HG02571 (cell line): ENCODE results near the gene KPNA4.

Experiments
- ATAC-seq: cut with Tn5 transposase; IDR thresholded peaks from one replicate; pipeline ENCODE4 v1.9.1; 2021; ENCODE audit warnings: mild to moderate bottlenecking, moderate library complexity; ENCODE audit not compliant: unreplicated experiment

The KPNA4 gene

DNA sequence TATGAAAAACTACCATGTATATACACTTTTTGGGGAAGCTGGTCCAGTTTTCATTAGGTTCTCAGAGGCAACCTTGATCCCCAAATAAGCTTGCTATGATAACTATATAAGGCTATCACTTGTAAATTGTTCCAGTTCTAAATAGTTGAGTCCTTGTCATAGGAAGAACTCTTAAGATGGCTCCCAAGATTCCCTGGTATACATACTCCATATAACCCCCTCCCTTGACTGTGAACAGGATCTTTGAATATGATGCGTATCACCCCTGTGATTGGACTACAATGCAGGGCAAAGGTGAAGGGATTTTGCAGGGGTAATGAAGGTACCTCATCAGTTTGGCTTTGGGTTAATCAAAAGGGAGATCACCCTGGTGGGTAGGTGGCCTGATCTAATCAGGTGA, 67.2 kb downstream of the KPNA4 start:
- no peak for ATAC-seq

DNA sequence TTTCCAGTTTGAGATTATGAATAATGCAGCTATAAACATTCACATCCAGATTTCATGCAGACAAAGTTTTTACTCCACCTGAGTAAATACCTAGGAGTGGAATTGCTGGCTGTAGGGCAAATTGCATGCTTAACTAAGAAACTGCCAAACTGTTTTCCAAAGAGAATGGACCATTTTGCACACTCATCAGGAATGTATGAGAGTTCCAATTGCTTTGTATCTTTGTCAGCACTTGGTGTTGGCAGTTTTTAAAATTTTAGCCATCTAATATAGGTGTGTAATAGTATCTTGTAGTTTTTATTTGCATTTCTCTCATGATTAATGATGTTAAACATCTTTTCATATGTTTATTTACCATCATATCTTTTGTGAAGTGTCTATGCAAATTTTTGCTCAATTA, 75.2 kb downstream of the KPNA4 start:
- no peak for ATAC-seq

DNA sequence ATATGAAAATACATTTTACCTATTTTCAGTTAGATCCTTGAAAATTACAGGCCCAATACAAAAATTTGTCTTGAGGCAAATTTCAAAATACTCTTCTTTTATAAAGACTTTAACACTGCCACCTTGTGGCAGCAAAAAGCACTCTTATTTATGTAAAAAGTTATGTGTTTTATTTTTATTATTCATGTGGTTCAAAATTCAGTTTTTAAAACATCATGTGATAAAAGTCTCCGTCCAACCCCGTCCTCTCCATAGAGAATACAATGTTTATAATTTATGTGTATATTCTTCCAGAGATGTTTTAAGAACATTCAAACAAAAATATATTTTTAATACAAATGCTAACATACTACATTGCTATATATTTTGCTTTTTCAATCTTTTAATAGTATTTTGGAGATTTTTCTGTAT, 78.9 kb downstream of the KPNA4 start:
- no peak for ATAC-seq

DNA sequence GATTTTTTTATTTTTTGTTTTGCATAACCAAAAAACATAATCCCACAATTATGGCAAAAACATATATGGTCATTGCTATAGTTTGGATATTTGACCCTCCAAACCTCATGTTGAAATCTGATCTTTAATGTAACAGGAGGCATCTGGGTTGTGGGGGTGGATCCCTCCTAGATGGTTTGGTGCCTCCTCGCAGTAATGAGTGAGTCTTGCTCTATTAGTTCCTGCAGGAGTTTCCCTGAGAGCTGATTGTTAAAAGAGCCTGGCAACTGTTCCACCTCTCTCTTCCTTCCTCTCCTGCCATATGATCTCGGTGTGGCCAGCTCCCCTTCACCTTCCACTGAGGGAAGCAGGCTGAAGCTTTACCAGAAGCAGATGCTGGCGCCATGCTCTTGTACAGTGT, 82.6 kb downstream of the KPNA4 start:
- ATAC-seq: no peak

DNA sequence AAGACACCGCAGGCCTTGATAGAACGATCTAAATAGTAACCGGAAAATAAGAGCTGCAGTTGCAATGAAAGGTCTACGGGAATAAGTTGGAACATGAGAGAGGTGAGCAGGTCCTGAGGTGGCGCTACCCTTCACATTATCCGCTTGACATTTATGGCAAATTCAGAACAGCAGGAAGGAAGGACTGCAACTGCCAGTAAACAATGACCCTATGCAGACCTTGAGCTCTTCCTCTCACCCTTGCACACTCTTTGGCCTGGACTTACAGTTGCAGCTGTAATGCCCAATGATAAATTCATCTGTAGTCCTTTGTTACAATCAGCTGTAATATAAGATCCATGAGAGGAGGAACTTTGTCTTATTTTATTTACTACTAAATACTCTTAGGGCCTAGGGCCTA, 83.5 kb downstream of the KPNA4 start:
- no peak for ATAC-seq

DNA sequence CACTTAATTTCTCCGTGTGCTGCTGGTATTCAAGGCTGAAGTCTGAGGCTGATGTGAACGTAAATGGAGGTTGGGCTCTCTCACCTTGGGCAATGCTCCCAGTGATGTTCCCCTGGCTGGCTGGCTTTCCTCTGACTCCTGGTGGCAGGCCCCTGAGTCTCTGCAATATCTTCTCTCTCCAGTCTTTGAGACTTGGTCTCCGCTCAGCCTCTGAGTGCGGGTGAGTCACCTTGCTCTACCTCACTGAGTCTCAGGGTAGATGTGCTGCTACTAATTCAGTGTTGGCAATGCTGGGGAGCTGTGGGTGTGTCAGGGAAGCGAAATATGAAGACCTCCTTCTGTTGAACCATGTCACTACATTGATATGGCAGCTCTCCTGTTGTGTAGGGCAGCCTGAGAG, 84.4 kb downstream of the KPNA4 start:
- ATAC-seq: no peak

DNA sequence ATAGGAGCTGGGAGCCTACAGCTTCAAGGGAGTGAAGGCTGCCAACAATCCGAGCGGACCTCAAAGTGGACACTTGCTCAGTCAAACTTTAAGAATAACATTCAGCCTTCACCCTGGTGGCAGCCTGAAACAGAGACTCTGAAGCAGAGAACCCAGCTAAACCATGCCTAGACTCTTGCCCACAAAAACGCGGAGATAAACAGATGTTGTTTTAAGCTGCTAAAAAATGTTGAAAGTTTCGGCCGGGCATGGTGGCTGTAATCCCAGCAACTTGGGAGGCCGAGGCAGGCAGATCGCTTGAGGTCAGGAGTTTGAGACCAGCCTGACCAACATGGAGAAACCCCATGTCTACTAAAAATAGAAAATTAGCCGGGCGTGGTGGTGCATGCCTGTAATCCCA, 86.0 kb downstream of the KPNA4 start:
- no peak for ATAC-seq

DNA sequence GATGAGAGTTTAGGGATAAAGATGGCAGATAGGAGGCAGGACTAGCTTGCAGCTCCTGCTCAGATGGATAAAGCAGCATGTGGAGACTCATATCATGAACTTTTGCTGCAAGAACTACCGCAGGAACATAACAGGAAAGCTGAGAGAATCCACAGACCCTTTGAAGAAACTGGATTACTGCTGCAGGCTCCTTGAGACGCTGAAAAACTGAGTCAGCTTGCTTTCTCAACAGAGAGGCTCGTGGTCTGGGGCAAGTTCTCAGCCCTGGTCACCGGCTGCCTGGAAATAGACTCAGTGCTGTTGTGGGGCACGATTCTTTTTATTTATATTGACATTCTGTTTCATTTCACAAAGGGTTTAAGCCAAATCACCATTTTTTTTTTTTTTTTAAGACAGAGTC, 87.0 kb downstream of the KPNA4 start:
- no peak for ATAC-seq

DNA sequence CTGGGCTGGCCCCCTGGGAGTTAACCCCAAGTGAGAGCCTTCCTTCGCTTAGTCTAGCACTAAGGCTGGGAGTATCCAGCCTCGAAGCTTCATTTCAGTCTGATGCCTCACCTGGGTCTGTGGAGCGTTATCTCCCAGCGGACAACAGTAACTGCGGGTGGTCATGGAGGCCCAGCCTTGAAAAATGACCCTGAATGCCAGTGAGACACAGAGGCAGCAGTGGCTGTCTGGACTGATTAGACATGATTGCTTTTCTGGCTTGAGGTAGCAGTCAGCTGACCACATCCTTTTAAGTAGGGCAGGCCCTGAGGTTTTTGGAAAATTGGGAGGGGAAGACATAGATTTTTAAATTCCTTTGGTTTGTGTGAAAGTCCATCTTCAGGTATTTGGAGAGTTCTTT, 87.6 kb downstream of the KPNA4 start:
- no peak for ATAC-seq

DNA sequence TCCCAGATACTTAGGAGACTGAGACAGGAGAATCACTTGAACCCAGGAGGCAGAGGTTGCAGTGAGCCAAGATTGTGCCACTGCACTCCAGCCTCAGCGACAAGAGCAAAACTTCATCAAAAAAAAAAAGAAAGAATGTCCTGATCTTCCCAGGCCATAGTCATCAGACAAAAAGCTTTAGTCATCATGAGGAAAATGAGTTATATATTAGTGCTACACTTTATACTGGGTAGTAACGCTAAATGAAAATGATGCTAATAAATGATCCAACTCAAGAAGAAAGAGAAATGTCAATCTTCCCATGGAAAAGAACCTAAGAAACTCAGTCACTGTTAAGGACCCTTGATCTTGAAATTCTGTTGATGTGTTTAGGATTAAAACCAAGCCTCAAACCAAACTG, 89.5 kb downstream of the KPNA4 start:
- no peak for ATAC-seq

DNA sequence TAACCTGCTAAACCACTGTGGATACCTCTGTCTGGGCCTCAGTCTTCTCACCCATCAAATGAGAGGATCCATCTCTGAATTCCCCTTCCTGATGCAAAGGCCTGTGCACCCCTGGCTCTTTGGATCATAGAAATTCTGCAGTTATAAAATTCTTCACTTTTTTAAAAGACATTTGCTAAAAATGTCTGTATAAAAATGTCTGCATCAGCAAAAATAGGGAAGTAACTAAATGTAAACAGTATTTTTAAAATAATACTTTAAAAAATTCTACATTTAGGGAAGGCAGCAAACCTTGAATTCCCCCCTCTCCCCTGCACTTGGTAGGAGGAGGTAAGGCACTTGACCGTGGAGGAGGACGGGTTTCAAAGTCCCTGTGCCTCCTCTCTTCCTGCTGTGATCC, 90.2 kb downstream of the KPNA4 start:
- ATAC-seq: no peak

DNA sequence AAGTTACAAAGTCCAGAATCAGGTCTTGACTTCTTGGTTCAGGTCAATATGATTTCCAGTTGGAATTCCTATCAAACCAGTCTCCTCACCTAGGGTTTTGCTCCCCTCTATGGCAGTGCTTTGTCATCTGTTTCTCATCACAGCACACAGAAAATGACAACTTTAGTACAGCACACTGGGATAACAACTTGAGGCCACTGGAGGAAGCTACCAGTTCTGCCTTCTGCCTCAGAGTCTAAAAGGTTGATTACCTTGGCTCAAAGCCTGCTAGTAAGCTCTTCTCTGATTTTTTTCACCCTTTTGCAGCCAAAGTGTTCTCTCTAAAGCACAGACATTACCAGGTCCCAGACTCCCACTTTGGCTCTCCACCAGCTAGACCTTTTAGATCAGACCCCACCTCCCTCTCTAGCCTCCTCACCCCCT, 90.9 kb downstream of the KPNA4 start:
- ATAC-seq: no peak

DNA sequence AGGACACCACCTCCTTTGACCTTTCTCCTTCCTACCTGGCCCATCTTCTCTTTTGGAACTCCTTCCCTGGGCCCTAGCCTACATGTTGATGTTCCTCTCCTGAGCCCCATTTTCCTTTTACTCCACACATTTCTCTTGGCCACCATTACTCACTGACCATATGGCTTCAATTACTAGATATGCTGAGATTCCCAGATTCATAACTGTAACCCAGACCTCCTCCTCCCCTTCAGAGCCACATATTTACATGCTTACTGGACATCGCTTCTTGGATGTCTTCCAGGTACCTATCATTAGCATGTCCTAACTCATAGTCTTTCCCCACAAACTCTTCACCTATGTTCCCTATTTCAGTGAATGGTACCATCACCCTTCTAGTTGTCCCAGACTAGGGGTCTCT, 91.4 kb downstream of the KPNA4 start:
- ATAC-seq: no peak

DNA sequence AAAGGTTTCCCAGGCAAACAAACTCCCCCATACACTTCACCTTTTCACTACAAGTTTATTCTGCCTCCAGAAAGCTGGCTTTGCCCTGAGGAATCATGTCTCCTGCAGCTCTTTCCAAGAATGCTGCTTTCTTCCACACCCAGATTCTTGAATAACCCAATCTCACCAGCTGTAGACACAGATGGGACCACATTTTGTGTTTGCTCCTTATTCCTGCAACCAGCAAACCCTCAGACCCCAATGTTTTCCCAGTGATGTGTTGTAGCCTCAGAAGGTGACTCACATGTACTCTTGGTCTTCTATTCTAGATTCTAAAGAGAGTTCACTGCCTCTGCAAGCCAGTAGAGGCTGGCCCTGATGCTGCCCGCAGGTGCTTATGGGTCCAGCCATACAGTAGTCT, 92.2 kb downstream of the KPNA4 start:
- no peak for ATAC-seq

DNA sequence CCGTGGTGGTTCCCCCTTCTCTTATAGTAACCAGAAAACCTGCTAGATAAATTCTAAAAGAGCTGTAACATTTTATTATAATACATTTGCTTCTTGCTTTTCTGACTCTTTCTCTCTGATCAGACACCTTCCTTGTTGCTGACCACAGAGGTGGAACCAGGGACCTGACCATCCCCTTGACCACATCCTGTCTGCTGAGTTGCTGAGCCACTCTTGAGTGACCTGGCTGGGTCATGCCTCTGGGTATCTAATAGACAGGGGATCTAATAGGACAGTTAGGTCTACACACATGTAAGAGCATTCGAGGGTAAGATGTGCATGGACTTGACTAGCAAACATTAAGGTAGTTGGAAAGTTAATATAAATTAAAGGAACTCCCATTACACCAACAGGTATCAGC, 93.0 kb downstream of the KPNA4 start:
- no peak for ATAC-seq

DNA sequence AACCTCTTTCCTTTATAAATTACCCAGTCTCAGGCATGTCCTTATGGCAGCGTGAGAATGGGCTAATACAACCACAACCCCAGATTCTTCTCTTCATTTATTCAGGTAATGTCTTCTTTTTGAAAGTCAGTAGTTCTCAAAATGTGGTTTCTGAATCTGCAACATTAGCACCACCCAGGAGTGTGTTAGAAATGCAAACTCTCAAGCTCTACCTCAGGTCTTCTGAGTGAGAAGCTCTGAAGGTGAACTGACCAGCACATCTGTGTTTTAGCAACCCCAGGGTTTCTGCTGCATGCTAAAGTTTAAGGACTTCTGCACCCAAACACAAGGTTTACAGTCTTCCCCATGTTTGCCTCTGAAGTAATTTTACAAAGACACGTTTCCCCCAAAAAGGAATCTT, 93.5 kb downstream of the KPNA4 start:
- no peak for ATAC-seq

DNA sequence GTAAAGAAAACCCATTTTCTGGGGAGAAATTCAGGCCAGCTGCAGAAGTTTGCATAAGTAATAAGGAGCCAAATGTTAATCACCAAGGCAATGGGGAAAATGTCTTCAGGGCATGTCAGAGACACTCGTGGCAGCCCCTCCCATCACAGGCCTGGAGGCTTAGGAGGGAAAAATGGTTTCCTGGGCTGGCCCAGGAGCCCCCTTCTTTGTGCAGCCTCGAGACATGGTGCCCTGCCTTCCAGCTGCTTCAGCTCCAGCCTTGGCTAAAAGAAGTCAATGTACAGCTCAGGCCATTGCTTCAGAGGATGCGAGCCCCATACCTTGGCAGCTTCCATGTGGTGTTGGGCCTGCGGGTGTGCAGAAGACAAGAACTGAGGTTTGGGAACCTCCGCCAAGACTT, 95.2 kb downstream of the KPNA4 start:
- no peak for ATAC-seq

DNA sequence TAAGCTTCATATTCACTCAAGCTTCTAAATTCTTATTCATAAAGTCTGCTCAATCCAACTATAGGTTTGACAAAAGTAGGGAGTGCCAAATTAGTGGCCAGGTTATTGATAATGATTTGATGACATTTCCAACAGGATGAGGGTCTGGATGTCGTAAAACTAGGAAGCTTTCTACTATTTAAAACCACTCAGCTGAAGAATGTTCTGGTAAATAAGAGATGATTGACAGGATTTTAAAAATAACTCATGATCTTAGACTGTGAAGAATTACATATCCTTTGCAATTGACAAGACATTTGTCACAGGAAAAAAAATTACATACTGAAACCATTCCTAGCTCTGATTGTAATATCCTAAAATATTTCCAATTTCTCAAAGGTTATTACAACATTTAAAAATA, 100.4 kb downstream of the KPNA4 start:
- no peak for ATAC-seq

DNA sequence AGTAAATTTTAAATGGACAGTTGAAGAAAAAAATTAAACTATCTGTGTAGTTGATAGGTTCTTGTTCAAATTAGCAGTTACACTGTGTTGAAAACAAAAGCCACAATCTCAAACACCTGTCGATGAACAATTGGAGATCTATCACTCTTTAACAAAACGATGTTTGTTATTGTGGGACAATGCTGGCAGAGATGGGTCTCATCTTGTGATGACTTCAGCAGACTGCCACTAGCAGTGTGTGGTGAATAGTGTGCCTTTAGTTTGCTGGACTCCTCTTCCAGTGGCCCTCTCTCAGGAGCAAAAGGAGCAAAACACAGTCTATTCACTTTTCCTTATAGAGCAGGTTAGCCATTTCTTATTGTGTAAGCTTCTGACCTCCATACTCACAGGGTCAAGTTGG, 101.0 kb downstream of the KPNA4 start:
- ATAC-seq: no peak

DNA sequence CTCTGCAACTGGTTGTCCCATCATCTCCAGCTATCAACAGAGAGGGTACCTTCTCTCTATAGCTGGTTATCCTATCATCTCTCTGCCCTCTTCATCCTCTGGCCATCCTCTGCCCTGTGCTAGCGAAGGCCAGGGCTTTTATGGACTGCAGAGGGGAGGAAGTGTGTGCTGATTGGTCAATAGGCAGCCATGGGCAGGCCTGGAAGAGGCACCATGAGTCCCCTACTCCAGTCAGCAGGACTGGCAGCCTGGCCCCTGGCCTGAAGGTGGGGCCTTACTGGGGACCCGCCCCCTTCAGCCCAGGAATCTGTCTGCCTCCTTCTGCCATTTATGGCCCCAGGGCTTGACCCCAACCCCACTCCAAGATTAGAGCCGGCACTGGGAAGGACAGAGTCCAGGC, 105.3 kb downstream of the KPNA4 start:
- no peak for ATAC-seq

DNA sequence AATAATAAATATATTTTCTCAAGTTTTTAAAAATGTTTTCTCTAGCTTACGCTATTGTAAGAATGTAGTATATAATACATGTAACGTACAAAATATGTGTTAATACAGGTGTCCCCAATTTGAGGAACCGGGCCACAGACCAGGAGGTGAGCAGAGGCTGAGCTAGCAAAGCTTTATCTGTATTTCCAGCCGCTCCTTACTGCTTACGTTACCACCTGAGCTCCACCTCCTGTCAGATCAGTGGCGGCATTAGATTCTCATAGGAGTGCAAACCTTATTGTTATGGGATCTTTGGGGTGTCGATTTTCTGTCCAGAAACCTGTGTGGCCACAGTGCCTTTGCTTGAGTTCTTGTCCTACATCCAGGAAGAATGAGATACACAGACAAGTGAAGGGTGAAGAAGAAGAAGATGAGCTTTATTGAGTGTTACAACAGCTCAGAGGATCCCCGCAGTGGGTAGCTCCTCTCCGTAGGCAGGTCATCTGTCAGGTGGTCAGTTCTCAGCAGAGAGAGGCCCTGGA, 105.9 kb downstream of the KPNA4 start:
- ATAC-seq: no peak

DNA sequence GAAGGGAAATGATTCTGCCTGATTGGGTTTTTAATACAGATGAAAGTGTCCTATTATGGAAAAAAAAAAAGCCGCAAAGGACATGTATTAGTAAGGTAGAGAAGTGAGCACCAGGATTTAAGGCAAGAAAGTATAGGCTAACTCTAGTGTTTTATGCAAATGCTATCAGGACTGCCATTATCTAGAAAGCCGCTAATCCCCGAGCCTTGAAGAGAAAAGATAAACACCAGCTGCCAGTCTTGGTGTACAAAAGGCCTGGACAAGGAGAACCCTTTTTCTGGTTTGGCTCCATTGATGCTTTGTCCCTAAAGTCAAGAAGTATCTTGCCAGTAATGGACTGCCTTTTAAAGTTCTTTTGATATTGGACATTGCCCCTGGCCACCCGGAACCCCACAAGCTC, 107.2 kb downstream of the KPNA4 start:
- no peak for ATAC-seq

DNA sequence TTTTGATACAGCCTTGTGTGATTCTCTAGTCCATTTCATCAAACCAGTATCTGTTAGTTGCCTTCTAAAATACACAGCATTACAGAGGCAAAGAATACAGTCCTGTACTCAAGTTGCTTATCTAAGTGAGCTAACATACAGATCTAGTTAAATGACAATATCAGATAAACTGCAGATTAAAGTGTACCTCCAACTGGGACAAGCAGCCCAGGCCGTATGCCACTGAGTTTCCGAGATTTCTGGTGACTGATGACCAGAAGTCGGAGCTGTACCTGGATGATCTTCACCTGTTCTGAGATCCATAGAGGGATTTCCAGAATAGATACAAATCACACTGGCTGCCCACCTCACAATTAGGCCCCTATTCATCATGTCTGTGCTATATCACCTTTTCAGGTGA, 109.5 kb downstream of the KPNA4 start:
- ATAC-seq: no peak

DNA sequence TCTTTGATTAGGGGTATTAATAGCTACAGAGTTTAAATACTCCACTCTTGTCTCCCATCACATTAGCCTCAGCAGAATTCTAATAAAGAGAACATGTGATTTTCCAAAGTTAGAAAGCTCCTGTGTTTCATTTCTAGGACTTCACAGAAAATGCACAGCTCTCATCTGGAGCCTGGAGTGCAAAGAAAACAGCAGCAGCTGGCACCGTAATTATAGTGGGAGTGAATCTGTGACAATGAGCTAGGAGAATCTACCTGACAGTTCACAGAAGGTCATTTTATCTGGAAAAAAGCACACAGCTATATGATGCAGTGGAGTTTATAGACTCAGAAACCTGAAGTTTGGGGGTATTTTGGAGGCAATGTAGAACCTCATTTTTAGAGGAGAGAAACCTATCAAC, 110.4 kb downstream of the KPNA4 start:
- ATAC-seq: no peak
